K562 treated with DMSO at 1 percent for 12 hours (cell line): ENCODE results near the gene TBPL2. TPM values are rescaled to one million over a fixed set of nuclear protein-coding genes. Genes with fewer than 3 reads are reported as not detected.

Experiments used
- total RNA-seq: library from RNA; unstranded; fragments of 300-600 nt; gene quantifications from 2 replicates; pipeline ENCODE4 v1.2.3, GENCODE V29; 2022; ENCODE audit not compliant: insufficient read depth

Gene TBPL2
- not detected in 2 replicates for total RNA-seq

DNA sequence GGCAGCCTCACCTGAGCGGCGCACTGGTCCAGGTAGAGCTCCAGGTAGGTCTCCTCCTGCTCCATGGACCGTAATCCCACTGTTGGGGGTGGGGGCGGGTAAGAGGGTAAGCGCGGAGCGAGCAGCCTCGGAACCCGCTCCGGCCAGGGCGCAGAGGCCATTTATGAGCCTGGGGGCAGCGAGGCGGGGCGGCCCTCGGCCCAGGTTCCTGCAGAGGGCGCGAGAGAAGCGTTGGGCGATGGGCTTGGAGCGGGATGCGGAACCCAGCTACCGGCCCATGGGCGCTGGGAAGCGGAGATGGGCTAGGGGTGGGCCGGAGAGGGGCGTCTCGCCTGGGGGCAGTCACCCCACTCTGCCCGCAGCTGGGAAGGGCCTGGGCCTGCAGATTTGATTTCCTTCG is at the start of gene TBPL2:
Gene TBPL2, minus strand, starts transcription at position 232 of the 400 bp plus-strand sequence. Its CDS starts 167 bp downstream, at position 65.

GRCh38 chr14:55411426-55412389 is 28.7 kb downstream of the TBPL2 start, which contains the start of gene ATG14:
Gene ATG14 (minus strand): TSS chr14:55411830. CDS start chr14:55411822, 8 bp downstream.

Other genes with a start within 250 kb of the TBPL2 start
- gene DLGAP5, start 249.0 kb downstream of the TBPL2 start, total RNA-seq, result 15.2 and 45.8 TPM in 2 replicates
- gene FBXO34, start 169.2 kb downstream of the TBPL2 start, total RNA-seq, result 8.5 and 19.0 TPM in 2 replicates
- 1.2 and 3.1 TPM in 2 replicates for gene ATG14, start 28.8 kb downstream of the TBPL2 start, total RNA-seq
- 20.8 and 48.5 TPM in 2 replicates for gene KTN1, start 139.6 kb upstream of the TBPL2 start, total RNA-seq